A549 (cell line): Measurements from ENCODE around the gene CCDC197.

Experiments used
- BHLHE40 ChIP-seq: IDR thresholded peaks from 2 replicates; pipeline ENCODE4 v1.6.1; 2012; ENCODE audit warnings: low read depth, low read length, inconsistent platforms
- CTCF ChIP-seq: fragments of >200 bp; sonication (Bioruptor Twin); formaldehyde crosslinking; IDR thresholded peaks from 3 replicates; pipeline ENCODE4 v1.5.1; 2016
- FOSL2 ChIP-seq, 2 experiments: fragments of 450-650 bp in 1 of 2; fragments of >200 bp in 1 of 2; sonication (Bioruptor Twin) in 1 of 2; formaldehyde crosslinking; IDR thresholded peaks; 2 replicates each; pipeline versions ENCODE4 v1.5.0 to v1.6.1; 2016 to 2020; ENCODE audit warnings: mild to moderate bottlenecking in 1 of 2, moderate library complexity in 1 of 2
- HMGXB4 ChIP-seq: fragments of 250-450 bp; sonication (Bioruptor Pico); IDR thresholded peaks from 2 replicates; pipeline ENCODE4 v1.5.0; 2021; ENCODE audit warnings: mild to moderate bottlenecking, moderate library complexity, borderline replicate concordance
- JUN ChIP-seq, 2 experiments: fragments of >200 bp; sonication (Bioruptor Twin); formaldehyde crosslinking; IDR thresholded peaks; 2 replicates in 1 of 2; 3 replicates in 1 of 2; pipeline ENCODE4 v1.6.1; 2016 to 2017
- MAX ChIP-seq: IDR thresholded peaks from 2 replicates; pipeline ENCODE4 v1.6.1; 2012
- POLR2A ChIP-seq: IDR thresholded peaks from 2 replicates; pipeline ENCODE4 v1.6.1; 2012; ENCODE audit warnings: mild to moderate bottlenecking, low read length
- RAD21 ChIP-seq, 2 experiments: fragments of >200 bp in 1 of 2; sonication (Bioruptor Twin) in 1 of 2; formaldehyde crosslinking in 1 of 2; IDR thresholded peaks in 1 of 2; conservative IDR thresholded peaks in 1 of 2; 2 replicates in 1 of 2; 3 replicates in 1 of 2; pipeline ENCODE4 v1.6.1; 2012 to 2018; ENCODE audit warnings: inconsistent platforms in 1 of 2

GRCh38 chr14:93997916-93998870 is 1.1 kb downstream of the CCDC197 start:
- TF ChIP-seq BHLHE40 (no peak), CTCF (no peak), POLR2A (no peak), JUN (IDR thresholded peaks at IDR 0.05) (no peak), RAD21 (conservative IDR thresholded peaks at IDR 0.05 in 1 of 2, IDR thresholded peaks at IDR 0.05 in 1 of 2) (no peak), MAX (no peak), FOSL2 (IDR thresholded peaks at IDR 0.05) (no peak), FOSL2 (CRISPR knock-in tag; IDR thresholded peaks at IDR 0.05) (no peak), HMGXB4 (CRISPR knock-in tag) (no peak)
